ENCODE measurements around the gene GJD2.

- TF ChIP-seq CTCF (IDR thresholded peaks at IDR 0.05) (no peak), POLR2A (IDR thresholded peaks at IDR 0.05) (no peak)
Observed at GRCh38 chr15:34782901-34783300, 28.1 kb upstream of the GJD2 start.
